GM12874 (cell line): ENCODE results near the gene MPIG6B.

Experiments used
- TF ChIP-seq, protein P1 (sequence below): IDR thresholded peaks from 2 replicates; pipeline ENCODE4 v1.5.1; 2011; ENCODE audit warnings: low read depth, mild to moderate bottlenecking, control low read depth, low read length, moderate library complexity; ENCODE audit not compliant: insufficient read depth

Gene MPIG6B, protein sequence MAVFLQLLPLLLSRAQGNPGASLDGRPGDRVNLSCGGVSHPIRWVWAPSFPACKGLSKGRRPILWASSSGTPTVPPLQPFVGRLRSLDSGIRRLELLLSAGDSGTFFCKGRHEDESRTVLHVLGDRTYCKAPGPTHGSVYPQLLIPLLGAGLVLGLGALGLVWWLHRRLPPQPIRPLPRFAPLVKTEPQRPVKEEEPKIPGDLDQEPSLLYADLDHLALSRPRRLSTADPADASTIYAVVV

DNA sequence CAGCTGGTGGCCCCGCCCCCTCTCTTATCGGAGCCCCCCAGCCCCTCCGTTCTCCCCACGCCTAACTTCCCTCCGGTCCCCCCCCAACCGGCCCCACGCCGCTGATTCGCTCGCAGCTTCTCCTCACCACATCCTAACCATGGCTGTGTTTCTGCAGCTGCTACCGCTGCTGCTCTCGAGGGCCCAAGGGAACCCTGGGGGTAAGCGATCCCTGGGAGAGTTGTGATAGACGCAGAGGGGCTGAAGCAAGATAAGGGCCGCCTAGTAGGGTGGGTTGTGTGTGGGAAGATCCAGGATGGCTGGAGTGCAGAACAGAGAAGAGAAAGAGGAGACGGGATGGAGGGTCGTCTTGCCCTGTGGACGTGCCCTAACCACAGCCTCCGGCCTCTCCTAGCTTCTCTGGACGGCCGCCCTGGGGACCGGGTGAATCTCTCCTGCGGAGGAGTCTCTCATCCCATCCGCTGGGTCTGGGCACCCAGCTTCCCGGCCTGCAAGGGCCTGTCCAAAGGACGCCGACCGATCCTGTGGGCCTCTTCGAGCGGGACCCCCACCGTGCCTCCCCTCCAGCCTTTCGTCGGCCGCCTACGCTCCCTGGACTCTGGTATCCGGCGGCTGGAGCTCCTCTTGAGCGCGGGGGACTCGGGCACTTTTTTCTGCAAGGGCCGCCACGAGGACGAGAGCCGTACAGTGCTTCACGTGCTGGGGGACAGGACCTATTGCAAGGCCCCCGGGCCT is at the start of gene MPIG6B:
MPIG6B (plus strand) TSS at position 129 of the 735 bp plus-strand sequence; CDS start at position 140, 11 bp downstream.
- TF ChIP-seq, protein P1, sequence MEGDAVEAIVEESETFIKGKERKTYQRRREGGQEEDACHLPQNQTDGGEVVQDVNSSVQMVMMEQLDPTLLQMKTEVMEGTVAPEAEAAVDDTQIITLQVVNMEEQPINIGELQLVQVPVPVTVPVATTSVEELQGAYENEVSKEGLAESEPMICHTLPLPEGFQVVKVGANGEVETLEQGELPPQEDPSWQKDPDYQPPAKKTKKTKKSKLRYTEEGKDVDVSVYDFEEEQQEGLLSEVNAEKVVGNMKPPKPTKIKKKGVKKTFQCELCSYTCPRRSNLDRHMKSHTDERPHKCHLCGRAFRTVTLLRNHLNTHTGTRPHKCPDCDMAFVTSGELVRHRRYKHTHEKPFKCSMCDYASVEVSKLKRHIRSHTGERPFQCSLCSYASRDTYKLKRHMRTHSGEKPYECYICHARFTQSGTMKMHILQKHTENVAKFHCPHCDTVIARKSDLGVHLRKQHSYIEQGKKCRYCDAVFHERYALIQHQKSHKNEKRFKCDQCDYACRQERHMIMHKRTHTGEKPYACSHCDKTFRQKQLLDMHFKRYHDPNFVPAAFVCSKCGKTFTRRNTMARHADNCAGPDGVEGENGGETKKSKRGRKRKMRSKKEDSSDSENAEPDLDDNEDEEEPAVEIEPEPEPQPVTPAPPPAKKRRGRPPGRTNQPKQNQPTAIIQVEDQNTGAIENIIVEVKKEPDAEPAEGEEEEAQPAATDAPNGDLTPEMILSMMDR, result no peak

DNA sequence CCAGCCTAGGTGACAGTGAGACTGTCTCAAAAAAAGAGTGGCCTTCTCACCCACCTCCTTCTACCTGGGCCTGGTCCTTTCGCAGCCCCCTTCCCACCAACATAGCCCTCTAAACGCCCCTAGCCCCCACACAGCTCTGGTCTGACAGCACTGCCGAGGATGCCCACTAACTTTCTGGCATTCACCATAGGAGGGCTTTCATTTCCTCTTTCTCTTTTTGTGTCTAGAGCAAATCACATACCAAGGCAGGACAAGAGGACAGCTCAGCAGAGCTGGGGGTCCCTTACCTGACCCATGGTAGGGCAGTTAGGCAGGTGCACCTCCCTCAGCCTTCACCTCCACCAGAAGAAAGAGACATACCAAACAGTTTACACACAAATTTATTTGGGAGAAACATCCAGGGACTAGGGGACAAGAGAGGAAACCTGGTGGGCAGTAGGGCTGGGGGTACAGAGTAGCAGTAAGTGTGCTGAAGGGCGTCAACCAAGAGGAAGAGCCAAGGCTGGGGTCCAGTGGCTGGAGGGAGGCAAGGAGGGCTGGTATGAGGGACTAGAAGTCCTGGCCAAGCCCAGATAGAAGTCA is 46.8 kb upstream of the MPIG6B start:
- TF ChIP-seq, protein P1, result no peak

DNA sequence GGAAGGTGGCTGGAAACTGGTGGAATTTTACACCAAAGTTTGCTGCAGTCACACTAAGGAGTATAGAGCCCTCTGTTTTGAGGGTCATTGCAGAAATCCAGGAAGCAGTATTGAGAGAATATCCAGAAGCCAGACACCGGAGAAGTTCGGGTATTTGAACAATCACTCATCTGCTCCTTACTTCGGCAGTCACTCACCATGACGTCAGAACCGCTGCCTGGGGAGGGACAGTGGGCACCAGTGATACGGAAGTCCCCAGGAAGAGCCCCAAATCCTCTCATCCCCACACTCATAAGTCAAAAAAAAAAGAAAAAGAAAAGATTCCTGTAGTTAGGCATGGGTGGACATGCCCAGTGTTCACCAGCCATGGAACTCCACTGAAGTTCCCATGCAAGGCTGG is 46.3 kb upstream of the MPIG6B start:
- TF ChIP-seq, protein P1, result no peak

DNA sequence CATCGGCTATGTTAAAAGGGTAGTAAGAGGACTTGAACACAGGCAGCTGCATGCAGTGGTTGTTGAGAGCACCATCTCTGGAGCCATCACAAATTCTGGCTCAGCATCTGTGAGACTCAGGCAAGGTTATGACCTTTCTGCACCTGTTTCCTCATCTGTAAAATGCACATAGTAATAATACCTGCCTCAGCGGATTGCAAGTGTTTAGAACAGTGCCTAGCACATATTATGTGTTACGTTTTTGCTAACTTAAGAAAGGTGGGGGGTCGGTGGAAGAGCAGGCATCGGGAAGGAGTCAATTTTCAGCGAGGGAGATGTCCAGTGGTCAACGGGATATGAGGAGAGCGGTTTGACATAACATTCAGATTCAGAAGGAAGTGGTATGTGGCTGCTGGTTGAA is 45.2 kb upstream of the MPIG6B start:
- TF ChIP-seq, protein P1, result no peak

DNA sequence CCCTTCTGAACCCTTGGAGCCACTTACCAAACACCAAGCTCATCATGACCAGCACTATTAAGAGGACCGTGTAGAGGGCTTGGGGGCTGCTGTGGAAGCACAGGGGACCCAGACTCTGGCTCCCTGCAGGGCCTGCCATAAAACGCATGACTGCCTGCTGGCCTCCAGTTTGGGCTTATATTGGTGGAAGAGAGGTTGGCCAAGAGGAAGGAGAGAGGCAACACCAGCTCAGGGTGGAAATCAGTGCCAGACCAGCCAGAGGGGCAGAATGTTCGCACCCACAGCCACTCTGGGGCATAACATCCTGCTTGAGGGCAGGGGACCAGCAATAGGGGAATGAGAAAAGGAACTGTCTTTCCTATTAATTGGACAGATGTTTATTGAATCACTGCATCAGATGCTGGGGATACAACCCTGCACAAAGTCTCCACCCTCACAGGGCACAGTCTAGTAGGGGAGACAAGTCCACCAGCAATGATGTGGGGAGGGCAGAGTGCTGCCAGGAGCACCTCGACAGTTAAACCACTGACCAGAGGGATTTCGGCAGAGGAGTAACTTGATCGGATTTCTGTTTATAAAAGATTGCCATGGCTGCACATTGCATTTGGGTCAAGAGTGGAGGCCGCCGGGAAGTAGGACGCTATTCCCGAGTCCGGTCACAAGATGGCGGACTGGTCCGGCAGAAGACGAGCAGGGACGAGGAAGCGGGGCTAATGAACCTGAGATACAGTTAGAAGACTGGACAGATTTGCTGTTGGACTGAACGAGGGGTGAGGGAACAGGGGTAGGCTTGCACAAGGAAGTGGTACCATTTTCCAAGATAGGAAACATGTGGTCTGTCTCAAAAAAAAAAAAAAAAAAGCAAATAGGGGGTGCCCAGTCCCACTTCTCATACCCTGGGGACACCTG is 42.7 kb upstream of the MPIG6B start, which contains the start of gene LY6G5C:
LY6G5C (minus strand) TSS at position 842 of the 909 bp plus-strand sequence; CDS start at position 148, 694 bp downstream.
- TF ChIP-seq, protein P1, result peak; percentile 76

DNA sequence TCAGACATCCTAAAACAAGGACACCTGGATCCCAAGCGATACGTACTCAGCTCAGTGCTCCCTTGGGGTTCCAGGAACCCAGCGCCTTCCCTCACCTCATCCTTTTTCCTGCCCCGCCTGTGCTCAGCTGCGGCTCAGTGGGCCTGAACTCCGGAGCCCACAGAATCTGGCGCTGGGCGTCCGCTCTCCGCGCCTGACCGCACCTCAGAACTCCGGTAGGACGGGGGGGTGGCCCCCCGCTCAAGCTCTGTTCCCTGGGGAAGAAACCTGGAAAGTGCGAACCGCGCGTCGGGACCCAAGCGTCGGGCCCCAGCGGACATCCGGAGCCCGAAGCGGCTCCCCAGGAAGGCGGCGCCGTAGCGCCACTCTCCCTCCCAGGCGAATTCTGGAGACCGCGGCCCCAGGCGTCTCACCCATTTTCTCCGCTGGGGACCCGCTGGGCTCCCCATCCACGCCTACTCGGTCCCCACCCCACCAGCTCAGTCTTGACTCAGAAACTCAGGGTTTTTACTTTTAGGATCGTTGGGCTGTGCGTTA is 42.0 kb upstream of the MPIG6B start:
- TF ChIP-seq, protein P1, result 0 out of 2 replicates have a peak, but pooled peaks have one; percentile 31
